H54 (cell line): ENCODE data around the gene BDH1.
A peak's percentile ranks its signal among the peaks of the same experiment; 100 is the strongest.
"Not testable (repeated sequence)": the region's sequence is repeated elsewhere in the genome, so short reads cannot be mapped to it uniquely, and the experiment has no call there.

Experiments
- DNase-seq: peaks from one replicate; pipeline ENCODE4 v3.0.0; 2011; ENCODE audit warnings: low spot score, mixed read lengths; ENCODE audit not compliant: insufficient read length
- FAIRE-seq: peaks from 3 replicates; lab custom pipeline; 2011; peaks lifted over from hg19 to GRCh38; lab: Jason Lieb, UNC
- POLR2A ChIP-seq: IDR thresholded peaks from 2 replicates; pipeline ENCODE4 v1.6.1; 2011; ENCODE audit warnings: low read depth, mild to moderate bottlenecking, low read length

The BDH1 gene

GRCh38 chr3:197567904-197568681, 12.3 kb upstream of the BDH1 start:
- no peak for DNase-seq
- FAIRE-seq: no peak
- TF ChIP-seq POLR2A: no peak

DNA sequence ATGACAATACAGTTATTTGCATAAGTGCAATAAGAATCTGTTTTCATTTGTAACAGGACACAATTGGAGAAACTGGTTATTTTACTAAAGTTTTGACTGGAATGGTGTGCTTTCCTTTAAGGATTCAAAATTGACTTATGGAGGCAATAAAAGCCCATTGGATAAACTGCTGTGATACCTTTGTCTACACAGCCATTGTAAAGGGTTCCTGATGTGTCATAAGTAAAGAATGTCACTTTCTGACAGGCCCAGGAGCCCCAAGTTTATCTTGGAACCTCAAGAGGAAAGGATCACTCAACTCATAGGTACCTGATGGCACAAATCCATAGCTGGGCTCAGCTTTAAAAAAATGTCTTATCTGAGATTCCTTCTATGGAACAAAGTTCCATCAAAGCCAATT, 10.4 kb upstream of the BDH1 start:
- not testable (repeated sequence) for DNase-seq, FAIRE-seq

DNA sequence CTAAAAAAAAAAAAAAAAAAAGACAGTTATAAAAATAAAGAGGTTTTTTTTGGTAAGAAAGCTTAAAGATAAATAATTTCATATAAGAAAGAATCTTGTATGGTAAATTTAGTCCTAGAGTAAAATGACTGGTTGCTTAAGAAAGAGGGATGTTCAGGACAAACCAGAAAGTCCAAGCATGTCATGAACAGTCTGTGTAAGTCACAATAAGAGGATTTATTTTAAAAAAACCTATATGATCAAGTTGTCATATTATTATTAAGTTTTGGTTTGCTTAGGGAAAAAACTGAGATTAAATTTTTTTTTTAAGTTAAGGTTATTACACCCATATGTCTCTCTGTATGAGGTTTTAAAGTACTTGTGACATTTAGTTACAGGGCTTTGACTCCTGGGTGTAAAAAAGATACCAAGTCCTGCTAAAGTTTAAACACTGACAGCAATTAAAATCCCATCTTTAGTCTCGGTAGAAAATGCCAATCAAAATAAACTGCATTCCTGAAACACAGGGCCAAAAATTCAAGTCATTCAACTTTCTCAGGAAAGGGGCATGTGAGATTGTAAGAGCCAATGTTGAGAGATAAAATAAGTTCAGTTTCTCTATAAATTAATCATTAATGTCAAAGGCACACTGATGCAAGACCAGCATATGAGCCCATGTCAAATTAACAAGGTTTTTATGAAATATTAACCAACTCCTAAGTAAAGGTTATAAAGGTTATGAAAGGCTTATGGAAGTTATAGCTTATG, 8.5 kb upstream of the BDH1 start:
- FAIRE-seq (peak; percentile 15), DNase-seq (no peak)
- no peak for TF ChIP-seq POLR2A

- FAIRE-seq (no peak), DNase-seq (no peak)
- TF ChIP-seq POLR2A: no peak
These were observed 6.9 kb upstream of the BDH1 start for GRCh38 chr3:197562398-197563251.

GRCh38 chr3:197561926-197562325, 6.2 kb upstream of the BDH1 start:
- FAIRE-seq (no peak), DNase-seq (no peak)
- TF ChIP-seq POLR2A: no peak

GRCh38 chr3:197559651-197560050, 3.9 kb upstream of the BDH1 start:
- no peak for FAIRE-seq
- DNase-seq: no peak
- TF ChIP-seq POLR2A: no peak

DNA sequence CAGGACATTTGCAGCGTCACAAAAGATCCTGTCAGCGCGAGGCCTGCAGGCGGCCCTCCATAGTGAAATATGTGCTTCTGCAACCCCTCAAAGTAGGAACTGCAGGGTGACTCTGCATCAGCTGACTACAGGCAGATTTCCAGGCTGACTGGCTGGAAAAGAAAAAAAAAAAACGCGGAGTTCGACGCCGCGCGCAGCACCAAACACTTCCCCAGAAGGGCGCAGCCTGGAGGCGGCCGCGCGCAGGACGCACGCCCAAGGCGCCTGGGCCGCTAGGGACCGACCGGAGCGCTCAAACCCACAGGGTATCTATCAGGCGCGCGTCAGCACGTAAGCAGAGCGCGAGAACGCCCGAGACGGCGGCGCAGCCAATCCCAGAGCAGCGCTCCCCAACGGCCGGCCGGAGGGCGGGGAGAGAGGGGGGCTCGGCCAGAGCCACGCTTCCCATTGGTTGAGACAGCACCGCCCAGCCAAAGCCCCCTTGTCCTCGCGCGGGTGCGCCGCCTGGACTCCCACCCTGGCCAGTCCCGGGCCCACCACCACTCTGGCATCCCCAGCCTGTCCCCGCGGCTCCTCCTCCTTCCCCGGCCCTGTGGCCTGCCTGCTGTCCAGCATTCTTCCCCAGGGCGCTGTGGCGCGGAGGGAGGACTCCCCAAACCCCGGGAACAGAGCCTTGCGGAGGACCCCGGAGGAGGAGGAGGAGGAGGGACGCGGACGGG, 1.0 kb downstream of the BDH1 start:
- FAIRE-seq: peak; percentile 86
- peak; percentile 38; the same call in 1 of the 2 replicates for TF ChIP-seq POLR2A

DNA sequence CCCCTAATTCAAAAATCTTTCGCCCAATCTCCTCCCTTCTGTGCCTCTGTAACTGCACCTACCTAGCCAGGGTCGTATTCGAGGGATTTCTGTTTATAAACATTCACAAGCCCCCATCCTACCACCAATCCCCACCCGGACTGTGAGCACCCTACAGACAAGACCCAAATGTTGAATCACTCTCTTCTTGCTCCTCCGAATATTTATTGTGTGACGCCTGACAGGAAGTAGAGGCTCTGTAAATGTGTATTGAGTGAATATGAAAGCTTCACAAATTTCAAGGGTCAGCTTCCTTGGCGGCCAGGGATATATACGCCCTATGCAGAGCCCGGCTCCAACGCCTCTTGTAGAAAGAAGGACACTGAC, 1.6 kb downstream of the BDH1 start:
- no peak for FAIRE-seq
- peak; percentile 42 for DNase-seq
- no peak for TF ChIP-seq POLR2A

More for the DNA sequence above, 1.0 kb downstream of the BDH1 start:
- DNase-seq: peak; percentile 99

DNA sequence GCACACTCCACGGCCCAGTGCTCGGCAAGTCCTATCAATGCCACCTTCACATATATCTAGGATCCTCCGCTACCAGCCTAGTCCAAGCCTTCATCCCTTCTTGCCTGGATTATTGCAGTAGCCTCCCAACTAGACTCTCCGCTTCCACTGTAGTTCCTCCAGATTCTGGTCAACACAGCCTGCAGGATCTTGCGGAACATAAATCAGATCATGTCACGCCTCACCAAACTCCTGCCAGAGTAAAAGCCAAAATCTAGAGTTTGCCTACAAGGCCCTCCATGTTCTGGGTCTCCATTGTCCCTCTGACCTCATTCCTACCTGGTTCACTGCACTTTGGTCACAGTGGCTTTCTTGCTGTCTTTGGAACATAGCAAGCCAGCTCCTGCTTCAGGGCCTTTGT, 3.6 kb downstream of the BDH1 start:
- no peak for DNase-seq
- TF ChIP-seq POLR2A: no peak
- no peak for FAIRE-seq

DNA sequence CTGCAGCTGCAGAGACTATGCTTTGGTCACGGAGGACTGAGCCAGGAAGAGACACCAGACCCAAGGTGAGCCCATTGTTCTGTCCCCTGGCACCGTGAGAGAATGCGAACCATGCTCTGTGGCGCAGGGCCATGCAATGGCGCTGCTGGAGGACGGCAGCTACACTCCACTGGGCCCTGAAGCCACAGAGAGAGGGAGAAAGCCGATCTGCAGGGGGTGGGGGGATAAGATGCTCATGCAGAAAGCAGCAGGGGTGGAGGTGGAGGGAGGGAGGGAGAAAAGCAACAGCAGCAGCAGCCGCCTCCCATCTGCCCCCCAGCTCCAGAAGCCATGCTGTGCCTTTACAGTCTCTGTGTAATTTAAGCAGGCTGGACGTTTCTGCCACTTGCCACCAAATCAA, 5.3 kb downstream of the BDH1 start:
- no peak for TF ChIP-seq POLR2A
- DNase-seq: no peak
- no peak for FAIRE-seq

DNA sequence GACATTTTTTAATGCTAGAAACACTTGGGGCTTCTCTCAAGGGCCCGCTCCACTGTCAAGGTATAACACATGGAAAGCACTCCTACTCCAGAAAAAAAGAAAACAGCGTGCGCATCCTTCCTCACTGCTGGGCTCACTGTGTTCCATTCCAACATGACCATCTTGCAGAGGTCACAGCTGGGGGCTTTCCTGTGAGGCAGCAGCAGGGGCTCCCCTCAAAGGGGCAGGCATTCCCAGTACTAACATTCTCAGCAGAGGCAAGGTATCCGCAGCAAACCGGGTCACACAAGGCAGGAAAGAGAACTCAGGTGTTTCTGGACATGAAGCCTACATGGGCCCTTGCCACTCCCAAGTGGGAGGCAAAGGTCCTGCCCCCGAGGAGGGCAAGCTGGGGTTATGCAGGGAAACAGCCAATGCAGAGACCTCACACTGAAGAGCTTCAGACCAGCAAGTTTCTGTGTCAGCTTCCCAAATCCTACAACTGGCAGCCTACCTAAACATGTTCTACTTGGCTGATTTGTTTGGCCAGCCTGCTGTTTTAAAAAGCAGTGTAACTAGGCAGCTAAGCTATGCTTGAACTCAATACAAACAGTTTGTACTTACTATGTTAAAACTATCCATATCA, 6.4 kb downstream of the BDH1 start:
- no peak for TF ChIP-seq POLR2A
- no peak for DNase-seq
- FAIRE-seq: no peak

- no peak for TF ChIP-seq POLR2A
- DNase-seq (no peak), FAIRE-seq (no peak)
These were observed 8.3 kb downstream of the BDH1 start for GRCh38 chr3:197547306-197548011.
